ENCODE results near the gene NT5DC1.

DNA sequence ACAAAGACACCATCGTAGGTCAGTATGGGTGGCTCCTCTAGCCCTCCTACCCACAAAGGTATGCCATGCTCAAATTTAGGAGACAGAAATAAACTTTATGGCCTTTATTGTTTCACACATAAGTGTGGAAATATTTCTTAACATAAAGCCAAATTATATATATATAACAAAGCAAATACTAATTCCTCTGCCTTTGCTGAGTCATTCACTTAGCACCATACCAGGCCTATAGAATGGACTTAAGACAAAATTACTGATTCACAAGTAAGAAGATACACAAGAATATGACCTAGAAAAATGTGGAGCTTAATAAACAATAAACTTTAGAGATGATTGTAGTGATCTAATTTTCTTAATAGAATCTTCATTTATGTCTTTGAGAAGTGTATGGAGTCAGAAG, 45.1 kb upstream of the NT5DC1 start:
- no peak for TF ChIP-seq POLR2A (IDR thresholded peaks at IDR 0.05)
- TF ChIP-seq, protein P1, sequence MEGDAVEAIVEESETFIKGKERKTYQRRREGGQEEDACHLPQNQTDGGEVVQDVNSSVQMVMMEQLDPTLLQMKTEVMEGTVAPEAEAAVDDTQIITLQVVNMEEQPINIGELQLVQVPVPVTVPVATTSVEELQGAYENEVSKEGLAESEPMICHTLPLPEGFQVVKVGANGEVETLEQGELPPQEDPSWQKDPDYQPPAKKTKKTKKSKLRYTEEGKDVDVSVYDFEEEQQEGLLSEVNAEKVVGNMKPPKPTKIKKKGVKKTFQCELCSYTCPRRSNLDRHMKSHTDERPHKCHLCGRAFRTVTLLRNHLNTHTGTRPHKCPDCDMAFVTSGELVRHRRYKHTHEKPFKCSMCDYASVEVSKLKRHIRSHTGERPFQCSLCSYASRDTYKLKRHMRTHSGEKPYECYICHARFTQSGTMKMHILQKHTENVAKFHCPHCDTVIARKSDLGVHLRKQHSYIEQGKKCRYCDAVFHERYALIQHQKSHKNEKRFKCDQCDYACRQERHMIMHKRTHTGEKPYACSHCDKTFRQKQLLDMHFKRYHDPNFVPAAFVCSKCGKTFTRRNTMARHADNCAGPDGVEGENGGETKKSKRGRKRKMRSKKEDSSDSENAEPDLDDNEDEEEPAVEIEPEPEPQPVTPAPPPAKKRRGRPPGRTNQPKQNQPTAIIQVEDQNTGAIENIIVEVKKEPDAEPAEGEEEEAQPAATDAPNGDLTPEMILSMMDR (IDR thresholded peaks at IDR 0.05) = no peak
